ENCODE measurements around the gene RANBP10. TPM values are rescaled to one million over a fixed set of nuclear protein-coding genes. Genes with fewer than 3 reads are reported as not detected.

RANBP10 gene
- total and polyA plus RNA-seq, 2 of the 8 experiments (the other 6 are each of a cell fraction or from before 2014, with no cell fraction given), result 14.2 to 16.8 TPM

DNA sequence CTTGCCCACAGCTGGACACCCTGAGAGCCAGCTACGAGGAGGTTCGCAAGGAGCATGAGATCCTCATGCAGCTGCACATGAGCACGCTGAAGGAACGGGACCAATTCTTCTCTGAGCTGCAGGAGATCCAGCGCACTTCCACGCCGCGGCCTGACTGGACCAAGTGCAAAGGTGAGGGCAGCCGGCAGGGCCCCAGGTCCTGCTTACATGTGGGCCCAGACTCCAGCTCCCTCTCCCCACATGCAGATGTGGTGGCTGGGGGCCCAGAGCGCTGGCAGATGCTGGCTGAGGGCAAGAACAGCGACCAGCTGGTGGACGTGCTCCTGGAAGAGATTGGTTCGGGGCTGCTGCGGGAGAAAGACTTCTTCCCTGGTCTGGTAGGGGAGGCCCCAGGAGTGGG lies 19.5 kb upstream of the RANBP10 start:
- Histone ChIP-seq H3K9me3 (ENCODE audit: insufficient read depth in 2 of 2, low read depth in 1 of 2, low read length in 1 of 2) (no peaks in the 10 kb centered on the region), H3K27me3 (replicated peaks in 1 of 4; ENCODE audit: control insufficient read depth in 3 of 4, extremely low read depth in 1 of 4, insufficient read depth in 3 of 4, low read length in 3 of 4) (no peaks in the 10 kb centered on the region; a peak in 1 of 7 replicates), H2AK5ac (ENCODE audit: low read depth, low read length) (no peak overlapping the region), H2BK120ac (replicated peaks; ENCODE audit: low read depth, low read length) (no peak overlapping the region), H2BK12ac (ENCODE audit: low read depth, low read length) (no peak overlapping the region), H3K4me1 (replicated peaks in 1 of 4; ENCODE audit: control insufficient read depth in 3 of 4, insufficient read depth in 4 of 4, low read length in 3 of 4) (peaks cover 0 to 2% (median 0%) of the 10 kb centered on the region in 4 experiments; a peak in 3 of 7 replicates), H3K4ac (replicated peaks; ENCODE audit: insufficient read length, low read depth, low read length) (no peak overlapping the region), H3K36me3 (ENCODE audit: control insufficient read depth in 2 of 4, insufficient read depth in 4 of 4, low read length in 3 of 4) (peaks cover 9 to 25% (median 13%) of the 10 kb centered on the region in 4 experiments), H3K79me1 (ENCODE audit: low read depth, low read length) (no peaks in the 10 kb centered on the region; the same call in 1 of the 2 replicates), H3K4me2 (ENCODE audit: insufficient read depth in 1 of 2, low read depth in 2 of 2, low read length in 2 of 2) (no peak overlapping the region), H2BK5ac (ENCODE audit: low read depth, low read length) (no peak overlapping the region; the same call in 1 of the 2 replicates), H3K9ac (replicated peaks in 1 of 4; ENCODE audit: extremely low read depth in 1 of 4, low read depth in 3 of 4, low read length in 3 of 4) (no peak overlapping the region), H3K23ac (ENCODE audit: insufficient read length) (no peak overlapping the region), H3K79me2 (ENCODE audit: control insufficient read depth in 1 of 2, insufficient read depth in 2 of 2, low read length in 2 of 2) (no peaks in the 10 kb centered on the region), H2BK15ac (ENCODE audit: low read length) (no peak overlapping the region), H3K23me2 (ENCODE audit: low read depth, low read length) (no peaks in the 10 kb centered on the region), H3K14ac (ENCODE audit: insufficient read length) (no peak overlapping the region), H3K27ac (ENCODE audit: low read depth, low read length) (no peak overlapping the region), H2AFZ (ENCODE audit: low read length) (no peak overlapping the region), H4K8ac (ENCODE audit: extremely low read depth, insufficient read depth, low read length) (no peak overlapping the region), H3K4me3 (ENCODE audit: extremely low read depth in 1 of 4, insufficient read depth in 2 of 4, low read depth in 3 of 4, low read length in 4 of 4) (no peak overlapping the region), H4K5ac (ENCODE audit: insufficient read length, low read depth, low read length) (no peak overlapping the region), H4K91ac (replicated peaks; ENCODE audit: insufficient read length, low read length) (no peak overlapping the region), H4K20me1 (replicated peaks in 1 of 2; ENCODE audit: control insufficient read depth in 1 of 2, insufficient read depth in 2 of 2, low read length in 2 of 2) (peaks cover 3 to 4% of the 10 kb centered on the region in 2 experiments), H3K18ac (ENCODE audit: extremely low read depth, low read length) (no peak overlapping the region), H3K56ac (replicated peaks; ENCODE audit: insufficient read length, low read depth, low read length) (no peak overlapping the region), H2BK20ac (ENCODE audit: low read length) (0 out of 2 replicates have a peak overlapping the region, but pooled peaks have one; percentile 72)
- WGBS, 2 experiments (ENCODE audit: extremely low coverage in 1 of 2, insufficient coverage in 1 of 2, insufficient read length in 1 of 2, insufficient replicate concordance in 2 of 2, low coverage in 1 of 2, low lambda C conversion rate in 2 of 2, missing lambda C conversion rate in 1 of 2), result 91% methylated on average over 12 of the region's 14 CpGs; no CpG with 5 or more reads in 1 of the 2 experiments
- FAIRE-seq (no peak), DNase-seq (ENCODE audit: low read depth in 1 of 2, low spot score in 2 of 2) (no peak)
- ChIA-PET CTCF (ENCODE audit: partially characterized antibody) (interaction anchor here (0.6 to 11.6 kb wide), 8 partner anchors 11 to 371 kb away, joined by 3 to 100 read pairs (median 4); partner anchors contain the start of gene NUTF2), POLR2A (ENCODE audit: partially characterized antibody) (interaction anchor here (0.7 to 3.2 kb wide), 5 partner anchors 8 to 19 kb away, joined by 3 to 15 read pairs (median 4); no protein-coding TSS in a partner anchor)
- TF ChIP-seq RXRA (IDR thresholded peaks at IDR 0.05; ENCODE audit: insufficient read depth, low read depth, low read length) (no peak), CEBPB (IDR thresholded peaks at IDR 0.05; ENCODE audit: low read depth, low read length) (no peak), TAF7 (optimal IDR thresholded peaks at IDR 0.05; ENCODE audit: borderline replicate concordance, low read depth, low read length) (no peak), HDAC6 (IDR thresholded peaks at IDR 0.05; ENCODE audit: low read depth, low read length) (no peak), EZH2 (IDR thresholded peaks at IDR 0.05; ENCODE audit: low read depth, low read length, severe bottlenecking) (no peak), HDAC2 (IDR thresholded peaks at IDR 0.05; ENCODE audit: borderline replicate concordance in 1 of 2, low read depth in 2 of 2, low read length in 2 of 2) (no peak), CREB1 (IDR thresholded peaks at IDR 0.05) (no peak), POLR2A (IDR thresholded peaks at IDR 0.05; ENCODE audit: control extremely low read depth in 1 of 2, low read depth in 2 of 2, low read length in 2 of 2) (no peak), KDM1A (IDR thresholded peaks at IDR 0.05; ENCODE audit: borderline replicate concordance, low read length) (no peak), BCL11A (IDR thresholded peaks at IDR 0.05; ENCODE audit: low read depth in 2 of 2, low read length in 2 of 2) (no peak)
- TF ChIP-seq, protein P1, sequence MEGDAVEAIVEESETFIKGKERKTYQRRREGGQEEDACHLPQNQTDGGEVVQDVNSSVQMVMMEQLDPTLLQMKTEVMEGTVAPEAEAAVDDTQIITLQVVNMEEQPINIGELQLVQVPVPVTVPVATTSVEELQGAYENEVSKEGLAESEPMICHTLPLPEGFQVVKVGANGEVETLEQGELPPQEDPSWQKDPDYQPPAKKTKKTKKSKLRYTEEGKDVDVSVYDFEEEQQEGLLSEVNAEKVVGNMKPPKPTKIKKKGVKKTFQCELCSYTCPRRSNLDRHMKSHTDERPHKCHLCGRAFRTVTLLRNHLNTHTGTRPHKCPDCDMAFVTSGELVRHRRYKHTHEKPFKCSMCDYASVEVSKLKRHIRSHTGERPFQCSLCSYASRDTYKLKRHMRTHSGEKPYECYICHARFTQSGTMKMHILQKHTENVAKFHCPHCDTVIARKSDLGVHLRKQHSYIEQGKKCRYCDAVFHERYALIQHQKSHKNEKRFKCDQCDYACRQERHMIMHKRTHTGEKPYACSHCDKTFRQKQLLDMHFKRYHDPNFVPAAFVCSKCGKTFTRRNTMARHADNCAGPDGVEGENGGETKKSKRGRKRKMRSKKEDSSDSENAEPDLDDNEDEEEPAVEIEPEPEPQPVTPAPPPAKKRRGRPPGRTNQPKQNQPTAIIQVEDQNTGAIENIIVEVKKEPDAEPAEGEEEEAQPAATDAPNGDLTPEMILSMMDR (IDR thresholded peaks at IDR 0.05; ENCODE audit: control extremely low read depth in 1 of 3, insufficient read depth in 1 of 3, low read depth in 1 of 3, low read length in 3 of 3), result no peak
